Panc1 (cell line): ENCODE data around the gene DAAM2. TPM values are rescaled to one million over a fixed set of nuclear protein-coding genes. Genes with fewer than 3 reads are reported as not detected.

Experiments used
- ATAC-seq: fragments of 200-7000 bp; cut with Tn5 transposase; 2 replicates; pipeline ENCODE4 v1.9.1; 2020; ENCODE audit warnings: mild to moderate bottlenecking, moderate library complexity
- BruUV-seq: library from RNA; stranded (reverse); fragments of 400-500 nt; replicated peaks from 2 replicates; lab custom pipeline; 2021; lab: Mats Ljungman, UMichigan
- CTCF ChIA-PET: fragments of 300-600 bp; sonication (Branson Sonifier 250); formaldehyde crosslinking; loops from one replicate; lab custom pipeline; 2022; ENCODE audit warnings: antibody characterized with exemption; lab: Charles Lee
- POLR2A ChIA-PET: fragments of 300-600 bp; sonication (Branson Sonifier 250); formaldehyde crosslinking; loops from one replicate; lab custom pipeline; 2022; ENCODE audit warnings: antibody characterized with exemption; lab: Charles Lee
- DNase-seq: peaks from one replicate; pipeline ENCODE4 v3.0.0-alpha.2; 2010; ENCODE audit warnings: low read depth, low spot score
- H3K27ac ChIP-seq: 2 replicates; pipeline ENCODE4 v1.5.1; 2011; ENCODE audit warnings: mild to moderate bottlenecking, low read length, inconsistent platforms
- H3K27me3 ChIP-seq: fragments of 200-500 bp; sonication (Bioruptor generic); 2 replicates; pipeline ENCODE4 v1.6.0; 2014; ENCODE audit warnings: low read length, inconsistent platforms; ENCODE audit not compliant: control insufficient read depth, insufficient read depth
- H3K36me3 ChIP-seq: fragments of 200-500 bp; sonication (Bioruptor generic); 2 replicates; pipeline ENCODE4 v1.5.1; 2014; ENCODE audit warnings: inconsistent platforms, mild to moderate bottlenecking, low read length, moderate library complexity; ENCODE audit not compliant: control insufficient read depth, insufficient read depth
- H3K4me1 ChIP-seq: 2 replicates; pipeline ENCODE4 v1.5.1; 2011; ENCODE audit warnings: inconsistent platforms, mild to moderate bottlenecking, low read length, moderate library complexity; ENCODE audit not compliant: control insufficient read depth, insufficient read depth
- H3K4me3 ChIP-seq, 2 experiments: 2 replicates each; pipeline ENCODE4 v1.5.1; 2011 to 2012; ENCODE audit warnings: low read depth in 2 of 2, low read length in 2 of 2, mild to moderate bottlenecking in 2 of 2, inconsistent platforms in 1 of 2, moderate library complexity in 1 of 2
- H3K9me3 ChIP-seq: fragments of 200-500 bp; sonication (Bioruptor generic); 2 replicates; pipeline ENCODE4 v1.5.1; 2014; ENCODE audit warnings: low read depth, mild to moderate bottlenecking, inconsistent platforms, low read length, moderate library complexity; ENCODE audit not compliant: control insufficient read depth, insufficient read depth
- POLR2AphosphoS5 ChIP-seq: IDR thresholded peaks from 2 replicates; pipeline ENCODE4 v1.6.1; 2012; ENCODE audit warnings: mild to moderate bottlenecking, low read depth, low read length, moderate library complexity
- SIN3A ChIP-seq: IDR thresholded peaks from 2 replicates; pipeline ENCODE4 v1.6.1; 2012; ENCODE audit warnings: low read depth, mild to moderate bottlenecking, low read length, moderate library complexity, borderline replicate concordance; ENCODE audit not compliant: insufficient read depth
- TCF7L2 ChIP-seq: IDR thresholded peaks from 2 replicates; pipeline ENCODE4 v1.6.1; 2011; ENCODE audit warnings: mild to moderate bottlenecking, low read depth, low read length, inconsistent platforms
- in situ Hi-C: cut with HindIII; loops from 2 replicates; pipeline ENCODE4 v1.10.0; 2016; ENCODE audit warnings: low sequenced_read_pairs, low pct_unique_long_range_greater_than_20kb
- intact Hi-C: fragments of 100-400 bp; cut with micrococcal nuclease; formaldehyde crosslinking; loops from one replicate; pipeline ENCODE4 v1.10.0; 2022; ENCODE audit not compliant: unreplicated experiment
- total RNA-seq: library from RNA; stranded (reverse); gene quantifications from one replicate; pipeline ENCODE4 v1.2.1, GENCODE V29; 2021; ENCODE audit not compliant: unreplicated experiment
- TF ChIP-seq, protein P1 (sequence below): fragments of 450-650 bp; IDR thresholded peaks from 2 replicates; pipeline ENCODE4 v1.5.1; 2017; ENCODE audit warnings: mild to moderate bottlenecking
- TF ChIP-seq, protein P2 (sequence below), 2 experiments: IDR thresholded peaks; 2 replicates each; pipeline ENCODE4 v1.6.1; 2011 to 2012; ENCODE audit warnings: low read depth in 2 of 2, control low read depth in 1 of 2, low read length in 1 of 2, mild to moderate bottlenecking in 1 of 2, moderate library complexity in 1 of 2; ENCODE audit not compliant: insufficient read depth in 1 of 2

The DAAM2 gene
- total RNA-seq, 1 experiment from 2014 or later = not detected

DNA sequence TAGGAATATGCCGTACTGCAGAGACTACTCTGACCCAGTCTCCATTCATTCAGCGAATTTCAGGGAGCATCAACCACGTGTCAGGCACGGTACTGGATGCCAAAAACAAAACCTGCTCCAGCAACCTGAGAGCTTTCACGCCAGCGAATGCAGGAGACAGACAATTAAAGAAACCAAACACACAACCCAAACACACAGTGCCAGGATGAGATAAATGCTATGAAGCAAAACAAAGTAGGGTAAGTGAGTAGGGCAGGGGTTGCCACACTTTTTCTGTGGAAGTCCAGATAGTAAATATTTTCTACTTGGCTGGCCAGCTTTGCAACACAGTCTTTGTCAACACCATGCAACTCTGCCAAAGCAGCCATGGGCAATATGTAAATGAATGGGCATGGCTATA, 132.1 kb downstream of the DAAM2 start:
- DNase-seq = no peak
- Histone ChIP-seq H3K4me1 (no peaks in the 10 kb centered on the region), H3K27ac (no peak overlapping the region), H3K4me3 (no peak overlapping the region), H3K27me3 (no peaks in the 10 kb centered on the region), H3K9me3 (no peaks in the 10 kb centered on the region), H3K36me3 (no peaks in the 10 kb centered on the region)
- POLR2A ChIA-PET = no interaction called here
- no TSS peak for BruUV-seq
- no peak for ATAC-seq
- intact Hi-C loops = no loop called here
- in situ Hi-C loops = no loop called here
- CTCF ChIA-PET = no interaction called here
- TF ChIP-seq SIN3A (no peak), TCF7L2 (no peak), POLR2AphosphoS5 (no peak)
- TF ChIP-seq, protein P1, sequence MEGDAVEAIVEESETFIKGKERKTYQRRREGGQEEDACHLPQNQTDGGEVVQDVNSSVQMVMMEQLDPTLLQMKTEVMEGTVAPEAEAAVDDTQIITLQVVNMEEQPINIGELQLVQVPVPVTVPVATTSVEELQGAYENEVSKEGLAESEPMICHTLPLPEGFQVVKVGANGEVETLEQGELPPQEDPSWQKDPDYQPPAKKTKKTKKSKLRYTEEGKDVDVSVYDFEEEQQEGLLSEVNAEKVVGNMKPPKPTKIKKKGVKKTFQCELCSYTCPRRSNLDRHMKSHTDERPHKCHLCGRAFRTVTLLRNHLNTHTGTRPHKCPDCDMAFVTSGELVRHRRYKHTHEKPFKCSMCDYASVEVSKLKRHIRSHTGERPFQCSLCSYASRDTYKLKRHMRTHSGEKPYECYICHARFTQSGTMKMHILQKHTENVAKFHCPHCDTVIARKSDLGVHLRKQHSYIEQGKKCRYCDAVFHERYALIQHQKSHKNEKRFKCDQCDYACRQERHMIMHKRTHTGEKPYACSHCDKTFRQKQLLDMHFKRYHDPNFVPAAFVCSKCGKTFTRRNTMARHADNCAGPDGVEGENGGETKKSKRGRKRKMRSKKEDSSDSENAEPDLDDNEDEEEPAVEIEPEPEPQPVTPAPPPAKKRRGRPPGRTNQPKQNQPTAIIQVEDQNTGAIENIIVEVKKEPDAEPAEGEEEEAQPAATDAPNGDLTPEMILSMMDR = no peak
- TF ChIP-seq, protein P2, sequence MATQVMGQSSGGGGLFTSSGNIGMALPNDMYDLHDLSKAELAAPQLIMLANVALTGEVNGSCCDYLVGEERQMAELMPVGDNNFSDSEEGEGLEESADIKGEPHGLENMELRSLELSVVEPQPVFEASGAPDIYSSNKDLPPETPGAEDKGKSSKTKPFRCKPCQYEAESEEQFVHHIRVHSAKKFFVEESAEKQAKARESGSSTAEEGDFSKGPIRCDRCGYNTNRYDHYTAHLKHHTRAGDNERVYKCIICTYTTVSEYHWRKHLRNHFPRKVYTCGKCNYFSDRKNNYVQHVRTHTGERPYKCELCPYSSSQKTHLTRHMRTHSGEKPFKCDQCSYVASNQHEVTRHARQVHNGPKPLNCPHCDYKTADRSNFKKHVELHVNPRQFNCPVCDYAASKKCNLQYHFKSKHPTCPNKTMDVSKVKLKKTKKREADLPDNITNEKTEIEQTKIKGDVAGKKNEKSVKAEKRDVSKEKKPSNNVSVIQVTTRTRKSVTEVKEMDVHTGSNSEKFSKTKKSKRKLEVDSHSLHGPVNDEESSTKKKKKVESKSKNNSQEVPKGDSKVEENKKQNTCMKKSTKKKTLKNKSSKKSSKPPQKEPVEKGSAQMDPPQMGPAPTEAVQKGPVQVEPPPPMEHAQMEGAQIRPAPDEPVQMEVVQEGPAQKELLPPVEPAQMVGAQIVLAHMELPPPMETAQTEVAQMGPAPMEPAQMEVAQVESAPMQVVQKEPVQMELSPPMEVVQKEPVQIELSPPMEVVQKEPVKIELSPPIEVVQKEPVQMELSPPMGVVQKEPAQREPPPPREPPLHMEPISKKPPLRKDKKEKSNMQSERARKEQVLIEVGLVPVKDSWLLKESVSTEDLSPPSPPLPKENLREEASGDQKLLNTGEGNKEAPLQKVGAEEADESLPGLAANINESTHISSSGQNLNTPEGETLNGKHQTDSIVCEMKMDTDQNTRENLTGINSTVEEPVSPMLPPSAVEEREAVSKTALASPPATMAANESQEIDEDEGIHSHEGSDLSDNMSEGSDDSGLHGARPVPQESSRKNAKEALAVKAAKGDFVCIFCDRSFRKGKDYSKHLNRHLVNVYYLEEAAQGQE (IDR thresholded peaks at IDR 0.05; ENCODE audit: insufficient read depth in 1 of 2, low read depth in 2 of 2, low read length in 1 of 2) = no peak

DNA sequence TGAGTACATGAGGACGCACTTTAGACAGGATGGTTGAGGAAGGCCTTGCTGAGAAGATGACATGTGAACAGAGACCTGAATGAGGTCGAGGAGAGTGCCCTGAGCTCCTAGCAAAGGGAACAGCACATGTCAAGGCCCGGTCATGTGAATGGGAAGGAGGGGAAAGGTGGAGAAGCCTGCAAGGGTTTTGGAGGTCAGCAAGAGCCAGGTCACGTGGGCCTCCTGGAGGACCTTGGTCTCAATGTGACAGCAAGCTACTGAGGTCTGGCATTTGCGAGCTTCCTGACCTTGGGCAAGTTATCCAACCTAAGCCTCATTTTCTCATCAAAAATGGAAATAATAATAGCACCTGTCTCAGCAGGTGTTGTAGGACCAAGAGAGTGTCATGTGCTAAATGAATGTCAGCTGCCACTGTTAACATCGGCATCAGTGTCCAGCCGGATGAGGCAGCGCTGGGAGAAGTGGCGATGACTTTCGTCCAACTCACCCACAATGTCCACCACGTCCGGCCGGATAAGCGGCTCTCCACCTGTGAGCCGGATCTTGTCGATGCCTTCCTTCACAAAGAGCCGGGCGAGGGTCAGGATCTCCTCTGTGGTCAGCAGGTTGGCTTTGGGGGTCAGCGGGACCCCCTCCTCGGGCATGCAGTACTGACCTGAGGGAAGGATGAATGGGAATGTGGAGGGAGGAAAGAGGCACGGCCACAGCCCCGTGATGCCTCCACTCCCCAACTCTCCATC, 133.2 kb downstream of the DAAM2 start:
- H3K36me3 ChIP-seq = no peaks in the 10 kb centered on the region
- ChIA-PET POLR2A (no interaction called here), CTCF (no interaction called here)
- TF ChIP-seq, protein P2 (IDR thresholded peaks at IDR 0.05; ENCODE audit: insufficient read depth in 1 of 2, low read depth in 2 of 2, low read length in 1 of 2) = no peak
- TF ChIP-seq, protein P1 = no peak
- TF ChIP-seq TCF7L2 (no peak), SIN3A (no peak), POLR2AphosphoS5 (no peak)
- no peak overlapping the region for H3K4me3 ChIP-seq
- H3K27me3 ChIP-seq = no peaks in the 10 kb centered on the region
- H3K9me3 ChIP-seq = no peaks in the 10 kb centered on the region
- ATAC-seq (no peak), DNase-seq (no peak)
- no peaks in the 10 kb centered on the region for H3K4me1 ChIP-seq
- intact Hi-C loops = no loop called here
- no TSS peak for BruUV-seq
- in situ Hi-C loops = no loop called here
- H3K27ac ChIP-seq = no peak overlapping the region
